Measurements from ENCODE around the gene SOX10. TPM values are rescaled to one million over a fixed set of nuclear protein-coding genes. Genes with fewer than 3 reads are reported as not detected.

SOX10 gene
- total and polyA plus RNA-seq, 2 donors from 2014 or later, result 0.22 to 1.5 TPM

- no peak overlapping the region for H3K9ac ChIP-seq (ENCODE audit: low read length in 3 of 3)
- H3K27me3 ChIP-seq (ENCODE audit: control insufficient read depth, insufficient read depth, low read length), result no peaks in the 10 kb centered on the region
- no peak overlapping the region for H3K4me3 ChIP-seq (ENCODE audit: low read length in 3 of 3)
- peaks cover 0 to 12% (median 12%) of the 10 kb centered on the region in 3 donors for H3K4me1 ChIP-seq (ENCODE audit: control insufficient read depth in 2 of 3, insufficient read depth in 2 of 3, low read depth in 1 of 3, low read length in 3 of 3)
- FAIRE-seq (no peak), DNase-seq (no peak)
- intact Hi-C loops (cut with DNase I), result no loop called here
- H3K27ac ChIP-seq (ENCODE audit: low read depth in 2 of 2, low read length in 2 of 2), result no peak overlapping the region
- no peak for TF ChIP-seq CTCF (IDR thresholded peaks at IDR 0.05; ENCODE audit: borderline replicate concordance, extremely low read depth, insufficient read depth)
- no peaks in the 10 kb centered on the region for H3K9me3 ChIP-seq (ENCODE audit: control insufficient read depth in 2 of 3, insufficient read depth in 1 of 3, low read length in 3 of 3)
- peaks cover 0 to 5% (median 2%) of the 10 kb centered on the region in 3 donors for H3K36me3 ChIP-seq (ENCODE audit: control insufficient read depth in 2 of 3, insufficient read depth in 3 of 3, low read length in 3 of 3)
Observed at GRCh38 chr22:37932401-37932800, 52.0 kb downstream of the SOX10 start.

GRCh38 chr22:37931893-37932389 is 52.4 kb downstream of the SOX10 start:
- H3K9me3 ChIP-seq (ENCODE audit: control insufficient read depth in 2 of 3, insufficient read depth in 1 of 3, low read length in 3 of 3), result no peaks in the 10 kb centered on the region
- intact Hi-C loops (cut with DNase I), result no loop called here
- peaks cover 0 to 12% (median 12%) of the 10 kb centered on the region in 3 donors for H3K4me1 ChIP-seq (ENCODE audit: control insufficient read depth in 2 of 3, insufficient read depth in 2 of 3, low read depth in 1 of 3, low read length in 3 of 3)
- no peaks in the 10 kb centered on the region for H3K27me3 ChIP-seq (ENCODE audit: control insufficient read depth, insufficient read depth, low read length)
- no peak for TF ChIP-seq CTCF (IDR thresholded peaks at IDR 0.05; ENCODE audit: borderline replicate concordance, extremely low read depth, insufficient read depth)
- no peak overlapping the region for H3K27ac ChIP-seq (ENCODE audit: low read depth in 2 of 2, low read length in 2 of 2)
- peak in 1 of 5 donors; percentile 72 for DNase-seq
- H3K36me3 ChIP-seq (ENCODE audit: control insufficient read depth in 2 of 3, insufficient read depth in 3 of 3, low read length in 3 of 3), result peaks cover 0 to 5% (median under 1%) of the 10 kb centered on the region in 3 donors
- H3K9ac ChIP-seq (ENCODE audit: low read length in 3 of 3), result no peak overlapping the region
- FAIRE-seq, result no peak
- no peak overlapping the region for H3K4me3 ChIP-seq (ENCODE audit: low read length in 3 of 3)

- peaks cover 0 to 12% (median 12%) of the 10 kb centered on the region in 3 donors for H3K4me1 ChIP-seq (ENCODE audit: control insufficient read depth in 2 of 3, insufficient read depth in 2 of 3, low read depth in 1 of 3, low read length in 3 of 3)
- FAIRE-seq (no peak), DNase-seq (no peak)
- H3K27ac ChIP-seq (ENCODE audit: low read depth in 2 of 2, low read length in 2 of 2), result no peak overlapping the region
- H3K27me3 ChIP-seq (ENCODE audit: control insufficient read depth, insufficient read depth, low read length), result no peaks in the 10 kb centered on the region
- no peak overlapping the region for H3K4me3 ChIP-seq (ENCODE audit: low read length in 3 of 3)
- intact Hi-C loops (cut with DNase I), result no loop called here
- H3K9me3 ChIP-seq (ENCODE audit: control insufficient read depth in 2 of 3, insufficient read depth in 1 of 3, low read length in 3 of 3), result no peaks in the 10 kb centered on the region
- peaks cover 3 to 12% (median 7%) of the 10 kb centered on the region in 3 donors for H3K36me3 ChIP-seq (ENCODE audit: control insufficient read depth in 2 of 3, insufficient read depth in 3 of 3, low read length in 3 of 3)
- no peak overlapping the region for H3K9ac ChIP-seq (ENCODE audit: low read length in 3 of 3)
- no peak for TF ChIP-seq CTCF (IDR thresholded peaks at IDR 0.05; ENCODE audit: borderline replicate concordance, extremely low read depth, insufficient read depth)
Observed at GRCh38 chr22:37930952-37931440, 53.4 kb downstream of the SOX10 start.
